Tibial nerve (tissue), 4 donors: ENCODE results near the gene MIXL1.

Experiments
- EP300 ChIP-seq, 2 donors: sonication (generic); formaldehyde crosslinking; IDR thresholded peaks; one replicate each; pipeline ENCODE4 v1.6.1; 2017; ENCODE audit warnings: antibody characterized with exemption in 2 of 2, mild to moderate bottlenecking in 1 of 2
- POLR2A ChIP-seq, 2 donors: fragments of 450-650 bp; IDR thresholded peaks; one replicate each; pipeline ENCODE4 v1.6.1; 2017; ENCODE audit warnings: antibody characterized with exemption in 2 of 2, mild to moderate bottlenecking in 2 of 2, moderate library complexity in 2 of 2
- TF ChIP-seq, protein P1 (sequence below), 5 experiments: fragments of 200-600 bp in 3 of 5; fragments of 450-650 bp in 2 of 5; sonication (generic) in 3 of 5; IDR thresholded peaks; one replicate each; pipeline ENCODE4 v1.5.1; 2016 to 2019; ENCODE audit warnings: antibody characterized with exemption in 5 of 5, mild to moderate bottlenecking in 3 of 5, moderate library complexity in 2 of 5

DNA sequence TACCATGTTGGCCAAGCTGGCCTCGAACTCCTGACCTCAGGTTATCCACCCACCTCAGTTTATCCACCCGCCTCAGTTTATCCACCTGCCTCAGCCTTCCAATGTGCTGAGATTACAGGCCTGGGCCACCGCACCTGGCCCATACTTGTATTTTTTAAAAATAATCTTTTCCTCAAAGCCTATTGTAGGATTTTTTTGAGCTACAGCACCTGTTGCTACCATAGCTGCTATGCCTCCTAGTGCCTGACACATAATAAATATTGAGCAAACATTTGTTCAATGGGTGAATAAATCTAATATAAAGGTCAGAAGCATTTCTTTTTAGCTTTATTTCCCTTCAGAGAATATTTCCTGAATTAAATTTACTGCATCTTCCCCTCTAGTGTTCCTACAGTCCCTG, 21.2 kb upstream of the MIXL1 start:
- TF ChIP-seq, protein P1, sequence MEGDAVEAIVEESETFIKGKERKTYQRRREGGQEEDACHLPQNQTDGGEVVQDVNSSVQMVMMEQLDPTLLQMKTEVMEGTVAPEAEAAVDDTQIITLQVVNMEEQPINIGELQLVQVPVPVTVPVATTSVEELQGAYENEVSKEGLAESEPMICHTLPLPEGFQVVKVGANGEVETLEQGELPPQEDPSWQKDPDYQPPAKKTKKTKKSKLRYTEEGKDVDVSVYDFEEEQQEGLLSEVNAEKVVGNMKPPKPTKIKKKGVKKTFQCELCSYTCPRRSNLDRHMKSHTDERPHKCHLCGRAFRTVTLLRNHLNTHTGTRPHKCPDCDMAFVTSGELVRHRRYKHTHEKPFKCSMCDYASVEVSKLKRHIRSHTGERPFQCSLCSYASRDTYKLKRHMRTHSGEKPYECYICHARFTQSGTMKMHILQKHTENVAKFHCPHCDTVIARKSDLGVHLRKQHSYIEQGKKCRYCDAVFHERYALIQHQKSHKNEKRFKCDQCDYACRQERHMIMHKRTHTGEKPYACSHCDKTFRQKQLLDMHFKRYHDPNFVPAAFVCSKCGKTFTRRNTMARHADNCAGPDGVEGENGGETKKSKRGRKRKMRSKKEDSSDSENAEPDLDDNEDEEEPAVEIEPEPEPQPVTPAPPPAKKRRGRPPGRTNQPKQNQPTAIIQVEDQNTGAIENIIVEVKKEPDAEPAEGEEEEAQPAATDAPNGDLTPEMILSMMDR (IDR thresholded peaks at IDR 0.05): no peak
- TF ChIP-seq POLR2A (IDR thresholded peaks at IDR 0.05) (no peak), EP300 (IDR thresholded peaks at IDR 0.05) (no peak)
